Activated CD4-positive, CD25-positive, alpha-beta regulatory T cell treated with anti-CD3 and anti-CD28 coated beads, Interleukin-2, amount 50 U/mL, for 24 hours (primary cell): Measurements from ENCODE around the gene AFMID.
A peak's percentile ranks its signal among the peaks of the same experiment; 100 is the strongest.

Experiments used
- ATAC-seq, 2 donors: fragments of 150-1000 bp; cut with Tn5 transposase; one replicate each; pipeline ENCODE4 v1.10.0; 2021; ENCODE audit warnings: mild to moderate bottlenecking in 1 of 2, moderate library complexity in 1 of 2

AFMID gene

DNA sequence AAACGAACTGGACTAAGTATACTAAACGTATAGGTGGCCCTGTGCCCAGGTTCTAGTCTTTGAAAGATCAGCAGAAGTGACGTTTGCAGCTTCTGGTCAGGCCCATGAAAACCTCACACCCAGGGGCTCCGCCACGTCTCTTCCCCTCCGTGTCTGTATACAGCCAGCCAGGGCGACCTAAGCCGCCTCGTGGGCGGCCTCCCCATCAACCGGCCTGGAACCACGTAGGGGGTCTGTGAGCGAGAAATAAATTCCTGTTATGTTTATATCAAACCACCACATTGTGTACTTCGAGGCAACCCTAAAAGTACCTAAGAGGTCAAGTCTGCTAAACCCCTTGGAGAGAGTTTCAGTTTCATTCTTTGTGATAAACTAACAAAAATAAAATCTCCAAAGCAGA, 7.1 kb upstream of the AFMID start:
- ATAC-seq: no peak

GRCh38 chr17:78180508-78180907, 6.7 kb upstream of the AFMID start:
- no peak for ATAC-seq

DNA sequence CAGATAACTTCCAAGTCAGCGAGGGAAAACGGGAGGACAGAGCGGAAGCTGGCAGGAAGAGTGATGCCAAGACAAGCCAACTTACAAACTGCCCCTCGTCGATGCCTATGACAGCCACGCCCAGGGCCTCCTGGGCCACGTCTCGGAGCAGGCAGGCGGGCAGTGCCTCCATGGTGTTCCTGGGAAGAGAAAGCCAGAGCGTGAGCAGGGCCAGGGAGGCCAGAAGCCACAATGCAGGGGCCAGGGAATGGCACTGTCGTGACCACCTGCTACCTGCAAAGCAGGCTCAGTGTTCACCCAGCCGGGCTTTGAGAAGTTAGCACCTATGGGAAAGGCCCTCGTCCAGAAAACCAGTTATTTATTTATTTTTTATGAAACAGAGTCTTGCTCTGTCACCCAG, 4.7 kb upstream of the AFMID start:
- no peak for ATAC-seq

DNA sequence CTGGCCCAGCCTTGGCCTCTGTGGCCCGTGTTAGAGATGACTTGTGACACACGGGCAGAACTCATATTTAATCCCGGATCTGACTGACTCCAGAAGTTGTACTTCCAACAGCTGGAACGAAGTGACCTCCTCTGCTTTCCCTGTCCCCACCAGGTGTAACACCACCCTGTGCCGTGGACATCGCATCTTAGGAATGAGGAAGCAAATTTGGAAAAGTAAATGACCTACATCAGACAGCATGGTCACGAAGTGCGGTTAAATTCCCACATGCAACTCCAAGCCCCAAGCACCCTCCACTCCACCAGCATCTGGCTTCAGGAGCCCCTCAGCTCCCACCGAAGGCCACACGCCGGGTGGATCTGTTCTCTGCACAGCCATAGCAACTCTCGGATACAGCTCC, 3.2 kb upstream of the AFMID start:
- no peak for ATAC-seq

GRCh38 chr17:78184351-78184750, 2.8 kb upstream of the AFMID start:
- ATAC-seq: no peak

DNA sequence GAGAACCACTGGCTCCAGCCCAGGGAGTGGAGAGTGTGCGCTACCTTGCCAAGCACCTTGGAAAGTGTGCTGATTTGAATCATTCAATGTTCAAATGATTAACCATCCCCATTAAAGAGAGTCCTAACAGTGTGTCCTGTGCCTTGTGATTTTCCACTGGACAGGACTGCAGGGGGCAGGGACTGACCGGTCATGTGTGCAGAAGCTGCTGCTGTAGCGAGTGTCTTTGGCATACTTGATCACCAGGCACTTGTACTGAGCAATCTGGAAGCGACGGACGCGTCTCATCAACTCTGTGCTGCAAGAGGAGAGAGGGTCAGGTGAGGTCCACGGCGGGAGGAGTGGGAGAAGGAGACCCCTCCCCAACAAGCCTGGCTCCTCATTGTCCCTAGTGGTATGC, 2.3 kb upstream of the AFMID start:
- ATAC-seq: no peak

GRCh38 chr17:78185981-78186691, 1.0 kb upstream of the AFMID start:
- no peak for ATAC-seq

DNA sequence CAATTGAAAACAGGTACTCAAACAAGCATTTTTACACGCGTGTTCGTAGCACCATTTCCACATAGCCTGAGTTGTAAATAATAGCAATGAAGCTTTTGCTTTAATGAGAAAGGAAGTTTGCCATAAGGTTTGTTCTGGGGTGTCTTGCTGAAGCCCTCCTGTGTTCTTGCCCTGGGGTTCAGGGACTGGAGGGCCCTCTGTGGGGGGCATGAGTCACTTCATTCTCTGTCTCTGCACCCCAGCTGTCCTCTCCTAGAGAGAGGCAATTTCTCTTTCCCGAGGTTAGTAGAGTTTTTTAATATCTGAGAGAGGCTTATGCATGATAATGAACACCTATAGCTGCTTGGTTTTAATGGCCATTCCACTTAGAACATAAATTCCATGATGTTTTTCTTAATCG, 9.6 kb downstream of the AFMID start:
- no peak for ATAC-seq

DNA sequence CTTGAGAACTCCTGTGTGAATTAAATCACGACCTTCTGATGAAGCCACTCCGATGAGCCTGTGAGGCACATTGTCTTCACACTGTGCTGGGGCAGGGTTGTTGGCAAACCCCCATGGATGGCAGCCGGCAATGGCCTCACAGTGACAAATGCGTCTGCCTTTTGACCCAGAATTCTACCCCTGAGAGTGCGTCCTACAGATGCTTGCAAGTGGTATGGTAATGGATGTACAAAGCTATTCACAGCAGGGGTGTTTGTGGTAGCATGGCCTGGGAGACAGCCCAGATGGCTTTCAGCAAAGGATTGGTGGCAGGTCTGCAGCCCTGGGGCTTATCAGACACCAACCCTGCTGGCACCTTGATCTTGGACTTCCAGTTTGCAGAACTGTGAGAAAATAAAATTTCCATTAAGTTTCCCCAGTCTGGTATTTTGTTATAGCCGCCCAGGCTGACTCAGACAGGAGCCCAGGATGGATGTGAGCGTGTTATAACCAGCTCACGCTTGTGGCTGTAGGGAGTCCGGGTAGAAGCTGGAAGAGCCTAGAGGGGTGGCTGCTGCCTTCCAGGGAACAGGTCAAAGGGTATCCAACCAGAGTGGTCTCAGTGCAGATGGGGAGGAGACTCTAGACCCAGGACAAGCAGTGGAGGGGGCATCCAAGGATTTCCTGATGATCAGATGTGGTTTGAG, 10.1 kb downstream of the AFMID start:
- no peak for ATAC-seq

- no peak for ATAC-seq
Measured at GRCh38 chr17:78200451-78200850, 13.3 kb downstream of the AFMID start.

DNA sequence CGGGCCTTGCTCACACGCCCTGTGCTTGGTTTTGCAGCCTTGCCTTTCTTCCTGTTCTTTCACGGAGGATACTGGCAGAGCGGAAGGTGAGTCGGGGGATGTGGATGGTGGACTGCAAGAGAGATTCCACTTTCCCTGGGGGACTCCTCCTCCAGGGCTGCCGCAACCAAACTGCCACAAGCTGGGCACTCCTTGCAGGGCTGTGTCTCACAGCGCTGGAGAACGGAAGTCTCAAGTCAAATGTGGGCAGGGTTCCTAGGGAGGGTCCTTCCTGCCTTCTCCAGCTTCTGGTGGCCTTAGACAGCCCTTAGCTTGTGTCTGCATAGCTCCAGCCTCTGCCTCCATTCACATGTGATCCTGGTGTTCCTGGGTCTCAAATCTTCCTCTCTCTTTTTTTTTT, 15.5 kb downstream of the AFMID start:
- no peak for ATAC-seq

DNA sequence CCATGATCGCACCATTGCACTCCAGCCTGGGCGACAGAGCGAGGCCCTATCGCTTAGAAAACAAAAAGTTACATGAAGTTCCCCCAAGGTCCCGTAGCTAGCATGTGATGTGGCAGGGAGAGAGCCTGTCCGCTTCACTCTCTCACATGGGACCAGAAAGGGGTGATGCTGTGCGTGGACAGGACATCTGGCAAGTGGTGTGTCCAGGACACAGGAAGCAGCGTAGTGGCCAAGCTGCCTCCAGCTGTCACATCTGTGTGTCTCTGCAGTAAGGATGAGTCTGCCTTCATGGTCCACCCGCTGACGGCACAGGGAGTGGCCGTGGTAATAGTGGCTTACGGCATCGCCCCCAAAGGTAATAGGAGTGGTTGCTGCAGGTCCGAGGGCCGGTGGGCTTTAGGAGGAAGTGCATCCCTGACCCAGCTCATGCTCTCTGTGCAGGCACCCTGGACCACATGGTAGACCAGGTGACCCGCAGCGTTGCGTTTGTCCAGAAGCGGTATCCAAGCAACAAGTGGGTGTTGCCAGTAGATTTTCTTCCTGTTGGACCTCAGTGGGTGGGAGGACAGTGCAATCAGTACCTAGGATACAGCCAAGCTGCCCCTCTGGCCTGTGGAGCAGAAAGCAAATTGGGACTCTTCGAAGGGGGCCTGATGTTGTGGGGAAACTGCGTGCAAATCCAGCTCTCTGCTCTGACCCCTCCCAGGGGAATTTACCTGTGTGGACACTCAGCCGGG, 17.4 kb downstream of the AFMID start:
- ATAC-seq: no peak

- no peak for ATAC-seq
Measured at GRCh38 chr17:78205124-78205775, 18.1 kb downstream of the AFMID start.

DNA sequence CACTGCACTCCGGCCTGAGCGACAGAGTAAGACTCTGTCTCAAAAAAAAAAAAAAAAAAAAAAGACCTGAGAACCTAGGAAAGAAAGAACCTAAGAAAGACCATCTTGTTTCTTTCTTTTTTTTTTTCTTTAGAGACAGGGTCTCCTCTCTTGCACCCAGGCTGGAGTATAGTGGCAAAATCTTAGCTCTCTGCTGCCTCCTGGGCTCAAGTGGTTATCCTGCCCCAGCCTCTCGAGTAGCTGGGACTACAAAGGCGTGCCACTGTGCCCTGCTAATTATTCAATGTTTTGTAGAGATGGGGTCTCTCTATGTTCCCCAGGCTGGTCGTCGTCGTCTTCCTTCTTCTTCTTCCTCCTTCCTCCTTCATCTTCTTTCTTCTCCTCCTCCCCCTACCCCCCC, 19.1 kb downstream of the AFMID start:
- ATAC-seq: no peak

- no peak for ATAC-seq
Measured at GRCh38 chr17:78208486-78208885, 21.3 kb downstream of the AFMID start.

DNA sequence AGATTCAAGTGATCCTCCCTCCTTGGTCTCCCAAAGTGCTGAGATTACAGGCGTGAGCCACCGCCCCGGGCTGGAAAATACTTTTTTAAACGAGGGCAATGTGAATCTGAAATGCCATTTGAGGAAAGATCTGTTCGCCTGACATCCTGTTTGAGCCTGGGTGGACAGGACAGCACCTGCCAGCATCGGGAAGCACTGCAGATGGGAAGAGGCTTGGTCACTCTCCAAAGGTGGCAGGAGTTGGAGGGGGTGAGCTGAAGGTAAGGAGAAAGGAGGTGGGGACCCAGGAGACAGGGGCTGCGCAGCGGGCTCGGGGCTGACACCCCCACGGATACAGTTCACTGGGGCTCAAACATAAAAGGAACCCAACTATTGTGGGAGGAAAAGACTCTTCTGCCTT, 22.9 kb downstream of the AFMID start:
- ATAC-seq: no peak

DNA sequence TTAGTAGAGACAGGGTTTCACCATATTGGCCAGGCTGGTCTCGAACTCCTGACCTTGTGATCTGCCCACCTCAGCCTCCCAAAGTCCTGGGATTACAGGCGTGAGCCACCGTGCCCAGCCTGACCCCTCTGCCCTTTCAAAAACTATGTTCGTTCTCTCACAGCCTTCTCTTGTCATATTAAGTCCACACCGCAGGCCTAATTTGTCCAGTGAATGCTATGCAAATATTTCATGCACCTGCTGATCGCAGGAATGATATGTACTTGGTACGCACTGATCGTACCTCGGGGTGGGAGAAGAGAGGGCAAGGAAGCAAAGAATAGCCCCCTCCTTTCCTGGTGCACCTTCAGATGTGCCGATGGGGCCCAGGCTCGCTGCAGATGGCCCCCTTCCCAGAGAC, 23.9 kb downstream of the AFMID start:
- no peak for ATAC-seq

DNA sequence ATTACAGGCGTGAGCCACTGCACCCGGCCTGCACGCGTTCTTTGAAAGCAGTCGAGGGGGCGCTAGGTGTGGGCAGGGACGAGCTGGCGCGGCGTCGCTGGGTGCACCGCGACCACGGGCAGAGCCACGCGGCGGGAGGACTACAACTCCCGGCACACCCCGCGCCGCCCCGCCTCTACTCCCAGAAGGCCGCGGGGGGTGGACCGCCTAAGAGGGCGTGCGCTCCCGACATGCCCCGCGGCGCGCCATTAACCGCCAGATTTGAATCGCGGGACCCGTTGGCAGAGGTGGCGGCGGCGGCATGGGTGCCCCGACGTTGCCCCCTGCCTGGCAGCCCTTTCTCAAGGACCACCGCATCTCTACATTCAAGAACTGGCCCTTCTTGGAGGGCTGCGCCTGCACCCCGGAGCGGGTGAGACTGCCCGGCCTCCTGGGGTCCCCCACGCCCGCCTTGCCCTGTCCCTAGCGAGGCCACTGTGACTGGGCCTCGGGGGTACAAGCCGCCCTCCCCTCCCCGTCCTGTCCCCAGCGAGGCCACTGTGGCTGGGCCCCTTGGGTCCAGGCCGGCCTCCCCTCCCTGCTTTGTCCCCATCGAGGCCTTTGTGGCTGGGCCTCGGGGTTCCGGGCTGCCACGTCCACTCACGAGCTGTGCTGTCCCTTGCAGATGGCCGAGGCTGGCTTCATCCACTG, 27.0 kb downstream of the AFMID start, which contains the start of gene BIRC5:
BIRC5 (plus strand) TSS at position 238 of the 690 bp plus-strand sequence; CDS start at position 302, 64 bp downstream.
- peak; percentile 100 for ATAC-seq

GRCh38 chr17:78214706-78215061, 27.5 kb downstream of the AFMID start:
- ATAC-seq: no peak

DNA sequence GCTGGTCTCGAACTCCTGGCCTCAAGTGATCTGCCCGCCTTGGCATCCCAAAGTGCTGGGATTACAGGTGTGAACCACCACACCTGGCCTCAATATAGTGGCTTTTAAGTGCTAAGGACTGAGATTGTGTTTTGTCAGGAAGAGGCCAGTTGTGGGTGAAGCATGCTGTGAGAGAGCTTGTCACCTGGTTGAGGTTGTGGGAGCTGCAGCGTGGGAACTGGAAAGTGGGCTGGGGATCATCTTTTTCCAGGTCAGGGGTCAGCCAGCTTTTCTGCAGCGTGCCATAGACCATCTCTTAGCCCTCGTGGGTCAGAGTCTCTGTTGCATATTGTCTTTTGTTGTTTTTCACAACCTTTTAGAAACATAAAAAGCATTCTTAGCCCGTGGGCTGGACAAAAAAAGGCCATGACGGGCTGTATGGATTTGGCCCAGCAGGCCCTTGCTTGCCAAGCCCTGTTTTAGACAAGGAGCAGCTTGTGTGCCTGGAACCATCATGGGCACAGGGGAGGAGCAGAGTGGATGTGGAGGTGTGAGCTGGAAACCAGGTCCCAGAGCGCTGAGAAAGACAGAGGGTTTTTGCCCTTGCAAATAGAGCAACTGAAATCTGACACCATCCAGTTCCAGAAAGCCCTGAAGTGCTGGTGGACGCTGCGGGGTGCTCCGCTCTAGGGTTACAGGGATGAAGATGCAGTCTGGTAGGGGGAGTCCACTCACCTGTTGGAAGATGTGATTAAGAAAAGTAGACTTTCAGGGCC, 32.4 kb downstream of the AFMID start:
- ATAC-seq: no peak

- no peak for ATAC-seq
Measured at GRCh38 chr17:78223061-78223460, 35.9 kb downstream of the AFMID start.

DNA sequence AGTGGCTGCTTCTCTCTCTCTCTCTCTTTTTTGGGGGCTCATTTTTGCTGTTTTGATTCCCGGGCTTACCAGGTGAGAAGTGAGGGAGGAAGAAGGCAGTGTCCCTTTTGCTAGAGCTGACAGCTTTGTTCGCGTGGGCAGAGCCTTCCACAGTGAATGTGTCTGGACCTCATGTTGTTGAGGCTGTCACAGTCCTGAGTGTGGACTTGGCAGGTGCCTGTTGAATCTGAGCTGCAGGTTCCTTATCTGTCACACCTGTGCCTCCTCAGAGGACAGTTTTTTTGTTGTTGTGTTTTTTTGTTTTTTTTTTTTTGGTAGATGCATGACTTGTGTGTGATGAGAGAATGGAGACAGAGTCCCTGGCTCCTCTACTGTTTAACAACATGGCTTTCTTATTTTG, 36.6 kb downstream of the AFMID start:
- ATAC-seq: no peak
